GM21723 (cell line): ENCODE results near the gene PSPN.
"Not testable (repeated sequence)": the region's sequence is repeated elsewhere in the genome, so short reads cannot be mapped to it uniquely, and the experiment has no call there.

Experiments used
- ATAC-seq: cut with Tn5 transposase; IDR thresholded peaks from one replicate; pipeline ENCODE4 v1.9.1; 2021; ENCODE audit warnings: mild to moderate bottlenecking, moderate library complexity; ENCODE audit not compliant: unreplicated experiment

PSPN gene

DNA sequence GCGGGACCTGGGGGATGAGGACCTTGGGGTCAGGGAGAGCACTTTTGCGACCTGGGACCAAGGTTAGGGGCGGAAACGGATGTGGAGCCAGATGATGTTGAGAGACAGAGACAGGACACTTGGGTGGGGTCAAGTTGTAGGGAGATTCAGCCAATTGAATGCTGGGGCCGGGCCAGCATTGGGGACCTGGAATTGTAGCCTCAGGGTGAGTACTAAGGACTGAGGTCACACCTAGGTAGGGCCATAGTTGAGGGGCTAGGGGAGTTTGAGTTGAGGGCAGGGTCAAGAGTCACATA lies 2.0 kb downstream of the PSPN start:
- no peak for ATAC-seq

DNA sequence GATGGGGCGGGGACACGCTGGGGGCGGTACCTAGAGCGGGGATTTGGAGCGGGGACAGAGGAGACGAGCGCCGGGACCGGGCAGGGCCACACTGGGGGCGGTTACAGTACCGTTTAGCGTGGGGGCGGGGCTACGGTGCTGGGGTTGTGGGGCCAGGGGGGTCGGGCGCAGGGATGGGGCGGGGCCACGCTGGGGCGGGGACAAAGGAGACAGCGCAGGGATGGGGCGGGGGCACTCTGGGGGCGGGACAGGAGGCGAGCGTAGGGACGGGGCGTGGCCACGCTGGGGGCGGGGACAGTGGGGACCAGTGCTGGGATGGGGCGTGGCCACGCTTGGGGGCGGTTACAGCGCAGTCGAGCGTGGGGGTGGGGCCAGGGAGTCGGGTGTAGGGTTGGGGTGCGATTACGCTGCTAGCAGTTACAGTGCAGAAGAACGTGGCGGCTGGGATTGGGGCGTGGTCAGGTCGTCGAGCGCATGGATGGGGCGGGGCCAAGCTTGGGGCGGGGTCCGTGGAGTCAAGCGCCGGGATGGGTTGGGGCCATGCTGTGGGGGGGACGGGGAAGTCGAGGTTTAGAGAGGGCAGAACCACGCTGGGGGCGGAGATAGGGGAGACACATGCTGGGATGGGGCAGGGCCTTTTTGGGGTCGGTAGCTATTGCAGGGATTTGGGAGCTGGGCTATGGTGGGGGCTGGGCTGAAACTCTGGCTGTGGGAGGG lies 2.5 kb downstream of the PSPN start:
- ATAC-seq, result peak; percentile 48

DNA sequence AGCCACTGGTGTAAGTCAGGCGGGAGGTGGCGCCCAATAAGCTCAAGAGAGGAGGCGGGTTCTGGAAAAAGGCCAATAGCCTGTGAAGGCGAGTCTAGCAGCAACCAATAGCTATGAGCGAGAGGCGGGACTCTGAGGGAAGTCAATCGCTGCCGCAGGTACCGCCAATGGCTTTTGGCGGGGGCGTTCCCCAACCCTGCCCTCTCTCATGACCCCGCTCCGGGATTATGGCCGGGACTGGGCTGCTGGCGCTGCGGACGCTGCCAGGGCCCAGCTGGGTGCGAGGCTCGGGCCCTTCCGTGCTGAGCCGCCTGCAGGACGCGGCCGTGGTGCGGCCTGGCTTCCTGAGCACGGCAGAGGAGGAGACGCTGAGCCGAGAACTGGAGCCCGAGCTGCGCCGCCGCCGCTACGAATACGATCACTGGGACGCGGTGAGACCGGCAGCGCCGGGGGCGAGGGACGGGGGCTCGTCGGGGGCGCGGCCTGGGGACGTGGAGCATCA lies 3.1 kb downstream of the PSPN start, which contains the start of gene ALKBH7:
Gene ALKBH7 (plus strand): TSS at position 201 of the 502 bp plus-strand sequence. CDS start 27 bp downstream, at position 228.
- peak; percentile 79 for ATAC-seq

DNA sequence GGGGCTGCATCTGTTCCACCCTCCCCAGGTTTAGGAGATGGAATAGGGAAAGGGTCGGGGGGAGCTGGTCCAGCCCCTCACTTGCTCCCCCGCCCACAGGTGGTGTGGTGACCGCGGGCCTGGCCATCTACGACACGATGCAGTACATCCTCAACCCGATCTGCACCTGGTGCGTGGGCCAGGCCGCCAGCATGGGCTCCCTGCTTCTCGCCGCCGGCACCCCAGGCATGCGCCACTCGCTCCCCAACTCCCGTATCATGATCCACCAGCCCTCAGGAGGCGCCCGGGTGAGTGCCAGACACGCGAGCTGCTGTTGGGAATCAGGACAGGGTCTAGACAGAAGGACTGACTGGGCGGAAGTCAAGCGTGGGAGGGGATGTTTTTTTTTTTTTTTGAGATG lies 11.4 kb downstream of the PSPN start:
- ATAC-seq, result no peak

DNA sequence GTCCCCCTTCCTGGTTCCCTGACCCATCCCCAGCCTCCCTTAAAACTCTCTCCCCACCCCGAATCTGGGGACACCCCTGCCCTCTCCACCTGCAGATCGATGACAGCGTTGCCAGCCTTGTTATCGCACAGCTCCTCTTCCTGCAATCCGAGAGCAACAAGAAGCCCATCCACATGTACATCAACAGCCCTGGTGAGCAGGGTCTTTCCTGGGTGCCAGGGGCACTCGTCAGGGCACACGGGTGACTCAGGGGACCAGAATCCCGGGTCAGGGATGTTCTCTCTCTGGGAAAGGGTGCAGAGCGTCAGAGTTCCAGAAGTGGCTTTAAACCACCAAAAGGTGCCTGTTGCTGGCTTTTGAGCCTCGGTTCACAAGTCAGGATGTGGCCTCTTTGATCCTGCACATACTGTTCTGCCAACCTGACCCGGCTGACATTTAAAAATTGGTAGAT lies 13.4 kb downstream of the PSPN start:
- no peak for ATAC-seq

DNA sequence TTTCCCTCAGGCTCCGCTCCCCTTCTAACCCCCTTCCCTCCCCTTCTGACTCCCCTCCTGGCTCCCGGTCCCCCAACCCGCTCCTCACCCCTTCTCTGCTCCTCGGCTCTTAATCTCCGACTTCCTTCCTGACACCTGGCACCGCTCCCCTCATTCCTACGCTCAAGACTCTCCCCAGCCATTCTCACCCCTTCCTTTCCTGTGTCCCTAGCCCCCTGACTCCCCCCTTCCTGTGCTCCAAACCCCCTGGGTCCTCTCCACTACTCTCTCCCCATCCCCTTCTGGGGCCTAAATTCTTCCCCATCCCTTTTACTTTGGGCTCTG lies 13.7 kb downstream of the PSPN start:
- no peak for ATAC-seq

DNA sequence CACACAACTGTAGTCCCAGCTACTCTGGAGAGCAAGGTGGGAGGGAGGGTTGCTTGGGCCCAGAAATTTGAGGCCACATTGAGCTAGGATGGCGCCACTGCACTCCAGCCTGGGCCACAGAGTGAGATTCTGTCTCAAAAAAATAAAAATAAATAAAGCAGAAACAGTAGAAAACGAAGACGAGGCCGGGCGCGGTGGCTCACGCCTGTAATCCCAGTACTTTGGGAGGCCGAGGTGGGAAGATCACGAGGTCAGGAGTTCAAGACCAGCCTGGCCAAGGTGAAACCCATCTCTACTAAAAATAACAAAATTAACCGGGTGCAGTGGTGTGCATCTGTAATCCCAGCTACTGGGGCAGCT lies 14.9 kb downstream of the PSPN start:
- not testable (repeated sequence) for ATAC-seq

DNA sequence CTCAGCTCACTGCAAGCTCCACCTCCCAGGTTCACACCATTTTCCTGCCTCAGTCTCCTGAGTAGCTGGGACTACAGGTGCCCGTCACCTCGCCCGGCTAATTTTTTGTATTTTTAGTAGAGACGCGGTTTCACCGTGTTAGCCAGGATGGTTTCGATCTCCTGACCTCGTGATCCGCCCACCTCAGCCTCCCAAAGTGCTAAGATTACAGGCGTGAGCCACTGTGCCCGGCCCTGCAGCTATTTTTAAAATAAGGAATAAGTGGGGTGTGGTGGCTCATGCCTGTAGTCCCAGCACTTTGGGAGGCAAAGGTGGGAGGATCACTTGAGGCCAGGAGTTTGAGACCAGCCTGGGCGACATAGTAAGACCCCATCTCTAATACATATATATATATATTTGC lies 15.3 kb downstream of the PSPN start:
- ATAC-seq, result not testable (repeated sequence)

DNA sequence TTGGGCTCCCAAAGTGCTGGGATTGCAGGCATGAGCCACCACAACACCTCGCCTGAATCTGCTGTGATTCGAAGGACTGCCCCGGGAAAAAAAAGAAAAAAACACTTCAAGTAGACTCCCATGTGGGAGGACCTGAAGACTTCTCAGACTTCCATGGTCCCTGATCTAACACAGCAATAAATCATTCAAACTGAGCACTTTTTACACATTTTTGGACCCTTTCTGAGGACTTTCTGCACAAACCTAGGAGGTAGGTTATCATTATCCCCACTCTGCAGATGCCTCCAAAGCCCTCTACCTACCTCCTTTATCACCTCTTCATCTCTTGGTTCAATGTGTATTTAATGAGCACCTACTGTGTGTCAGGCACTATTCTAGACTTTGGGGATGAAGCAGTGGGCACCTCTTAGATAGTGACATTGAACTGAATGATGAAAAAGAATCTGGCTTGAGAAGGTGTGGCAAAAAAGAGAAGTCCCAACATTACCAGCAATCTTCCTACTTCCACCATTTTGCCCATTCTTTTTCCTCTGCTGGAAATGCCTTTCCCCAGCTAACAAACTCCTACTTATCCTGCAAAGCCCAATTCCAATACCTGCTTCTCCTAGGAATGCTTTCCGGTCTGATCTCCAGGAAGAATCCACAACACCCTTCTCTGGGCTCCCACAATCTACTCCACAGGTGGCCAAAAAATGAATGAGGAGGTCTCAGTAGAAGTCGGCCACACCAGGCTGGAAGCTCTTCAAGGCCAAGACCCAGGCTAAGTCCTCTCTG lies 16.0 kb downstream of the PSPN start:
- no peak for ATAC-seq

DNA sequence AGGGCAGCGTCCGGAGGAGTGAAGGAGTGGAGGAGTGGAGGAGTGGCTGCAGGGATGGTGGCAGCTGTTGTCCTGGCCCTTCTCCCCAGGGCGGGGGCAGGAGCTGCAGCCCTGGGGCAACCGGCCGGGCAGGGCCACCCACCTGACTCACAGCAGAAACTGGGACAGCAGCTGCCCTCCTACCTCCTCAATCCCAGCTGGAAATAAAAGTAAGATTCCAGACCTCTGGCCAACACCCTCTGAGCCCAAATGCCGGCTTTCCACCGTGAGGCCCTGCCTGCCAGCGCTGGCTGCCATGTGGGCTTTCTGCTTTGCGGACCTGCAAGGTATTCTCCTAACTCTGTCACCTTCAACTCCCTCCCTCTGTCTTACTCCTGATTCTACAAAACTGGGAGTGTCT lies 17.7 kb downstream of the PSPN start:
- ATAC-seq, result no peak

DNA sequence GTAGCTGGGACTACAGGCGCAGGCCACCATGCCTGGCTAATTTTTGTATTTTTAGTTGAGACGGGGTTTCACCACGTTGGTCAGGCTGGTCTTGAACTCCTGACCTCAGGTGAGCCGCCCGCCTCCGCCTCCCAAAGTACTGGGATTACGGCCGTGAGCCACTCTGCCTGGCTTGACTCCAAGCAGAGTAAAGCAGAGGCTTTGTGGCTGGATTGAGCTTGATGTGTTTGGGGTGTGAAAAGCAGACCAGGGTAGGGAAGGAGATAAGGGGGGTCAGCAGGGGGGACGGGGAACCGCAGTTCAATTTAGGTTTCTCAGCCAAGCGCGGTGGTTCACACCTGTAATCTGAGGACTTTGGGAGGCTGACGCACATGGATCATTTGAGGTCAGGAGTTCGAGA lies 18.6 kb downstream of the PSPN start:
- no peak for ATAC-seq

DNA sequence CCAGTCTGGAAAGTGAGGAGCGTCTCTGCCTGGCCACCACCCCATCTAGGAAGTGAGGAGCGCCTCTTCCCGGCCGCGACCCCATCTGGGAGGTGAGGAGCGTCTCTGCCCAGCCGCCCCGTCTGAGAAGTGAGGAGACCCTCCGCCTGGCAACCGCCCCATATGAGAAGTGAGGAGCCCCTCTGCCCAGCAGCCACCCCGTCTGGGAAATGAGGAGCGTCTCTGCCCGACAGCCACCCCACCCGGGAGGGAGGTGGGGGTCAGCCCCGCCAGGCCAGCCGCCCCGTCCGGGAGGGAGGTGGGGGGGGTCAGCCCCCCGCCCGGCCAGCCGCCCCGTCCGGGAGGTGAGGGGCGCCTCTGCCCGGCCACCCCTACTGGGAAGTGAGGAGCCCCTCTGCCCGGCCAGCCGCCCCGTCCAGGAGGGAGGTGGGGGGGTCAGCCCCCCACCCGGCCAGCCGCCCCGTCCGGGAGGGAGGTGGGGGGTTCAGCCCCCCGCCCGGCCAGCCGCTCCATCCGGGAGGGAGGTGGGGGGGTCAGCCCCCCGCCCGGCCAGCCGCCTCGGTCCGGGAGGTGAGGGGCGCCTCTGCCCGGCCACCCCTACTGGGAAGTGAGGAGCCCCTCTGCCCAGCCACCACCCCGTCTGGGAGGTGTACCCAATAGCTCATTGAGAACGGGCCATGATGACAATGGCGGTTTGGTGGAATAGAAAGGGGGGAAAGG lies 20.3 kb downstream of the PSPN start:
- not testable (repeated sequence) for ATAC-seq

DNA sequence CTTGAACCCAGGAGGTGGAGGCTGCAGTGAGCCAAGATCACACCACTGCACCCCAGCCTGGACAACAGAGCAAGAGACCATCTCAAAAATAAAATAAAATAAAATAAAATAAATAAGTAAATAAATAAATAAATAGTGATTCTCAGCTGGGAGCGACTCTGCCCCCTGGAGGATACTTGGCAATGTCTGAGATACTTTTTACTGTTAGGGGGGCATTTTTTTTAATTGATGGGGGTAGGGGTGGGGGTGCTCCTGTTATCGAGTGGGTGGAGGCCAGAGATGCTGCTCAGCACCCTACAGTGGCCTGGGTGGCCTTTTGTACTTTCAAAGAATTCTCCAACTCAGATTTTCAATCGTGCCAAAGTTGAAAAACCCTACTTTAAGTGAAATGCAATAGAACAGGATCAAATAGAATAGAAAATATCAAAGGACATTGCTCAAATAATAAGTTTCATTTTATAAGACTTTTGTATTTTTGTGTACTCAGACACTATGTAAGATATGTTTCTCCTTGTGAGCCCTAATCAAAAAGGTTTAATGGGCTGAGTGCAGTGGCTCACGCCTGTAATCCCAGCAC lies 21.5 kb downstream of the PSPN start:
- ATAC-seq, result no peak

DNA sequence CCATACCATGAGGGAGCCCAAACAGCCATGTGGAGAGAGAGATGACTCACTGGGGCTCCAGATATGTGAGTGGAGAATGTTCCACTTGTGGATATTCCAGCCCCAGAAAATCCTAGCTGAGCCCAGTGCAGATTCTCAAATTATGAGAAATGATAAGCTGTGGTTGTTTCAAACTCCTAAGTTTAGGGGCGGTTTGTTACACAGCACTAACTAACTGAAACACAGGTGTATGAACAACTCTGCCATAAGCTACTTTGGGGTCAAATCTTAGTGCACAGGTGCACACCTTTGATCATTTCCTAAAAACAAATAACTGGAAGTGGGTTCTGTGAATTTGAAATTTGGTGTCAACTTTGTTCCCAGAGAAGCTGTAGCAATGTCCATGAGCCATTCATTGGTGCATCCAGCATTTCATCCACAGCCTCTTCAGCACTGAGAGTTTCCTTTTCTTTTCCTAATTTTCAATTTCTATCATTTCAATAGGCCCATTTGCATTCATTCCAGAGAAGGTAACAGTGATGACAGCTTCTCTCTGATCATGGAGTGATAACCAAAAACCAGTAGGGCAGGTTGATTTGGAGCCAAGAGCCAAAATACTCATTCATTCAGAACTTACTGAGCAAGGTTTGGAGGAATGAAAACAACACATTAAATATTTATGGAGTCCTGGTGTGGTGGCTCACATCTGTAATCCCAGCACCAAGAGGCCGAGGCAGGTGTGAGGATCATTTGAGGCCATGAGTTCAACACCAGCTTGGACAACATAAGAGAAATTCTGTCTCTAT lies 23.2 kb downstream of the PSPN start:
- no peak for ATAC-seq

DNA sequence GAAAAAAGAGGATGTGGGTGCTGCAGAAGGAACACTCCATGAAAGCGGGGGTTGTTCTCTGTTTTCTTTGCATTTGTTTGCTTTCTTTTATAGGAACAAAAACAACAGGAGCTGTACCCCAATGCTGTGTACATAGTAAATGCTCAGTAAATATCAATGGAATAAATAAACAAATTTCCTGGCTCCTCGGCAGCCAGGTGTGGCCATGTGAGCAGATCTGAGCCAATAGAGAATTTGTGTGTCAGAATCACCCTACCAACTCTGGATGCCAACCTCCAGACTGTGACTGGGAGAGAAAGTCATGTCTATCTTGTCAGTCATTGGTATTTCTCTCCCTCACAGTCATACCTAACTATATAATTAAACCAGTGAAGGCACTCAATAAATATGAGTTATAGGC lies 25.0 kb downstream of the PSPN start:
- no peak for ATAC-seq

DNA sequence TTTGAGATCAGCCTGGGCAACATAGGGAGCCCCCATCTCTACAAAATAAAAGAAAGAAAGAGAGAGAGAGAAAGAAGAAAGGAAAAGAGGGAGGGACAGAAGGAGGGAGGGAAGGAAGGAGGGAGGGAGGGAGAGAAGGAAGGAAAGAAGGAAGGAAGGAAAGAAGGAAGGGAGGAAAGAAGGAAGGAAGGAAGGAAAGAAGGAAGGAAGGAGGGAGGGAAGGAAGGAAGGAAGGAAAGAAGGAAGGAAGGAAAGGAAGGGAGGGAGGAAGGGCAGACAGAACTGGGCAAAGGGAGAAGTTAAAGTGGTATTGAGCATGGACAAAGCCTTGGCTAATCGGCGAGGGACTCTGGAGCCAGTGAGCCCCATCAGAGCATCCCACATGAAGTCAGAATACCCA lies 26.5 kb downstream of the PSPN start:
- ATAC-seq, result not testable (repeated sequence)

DNA sequence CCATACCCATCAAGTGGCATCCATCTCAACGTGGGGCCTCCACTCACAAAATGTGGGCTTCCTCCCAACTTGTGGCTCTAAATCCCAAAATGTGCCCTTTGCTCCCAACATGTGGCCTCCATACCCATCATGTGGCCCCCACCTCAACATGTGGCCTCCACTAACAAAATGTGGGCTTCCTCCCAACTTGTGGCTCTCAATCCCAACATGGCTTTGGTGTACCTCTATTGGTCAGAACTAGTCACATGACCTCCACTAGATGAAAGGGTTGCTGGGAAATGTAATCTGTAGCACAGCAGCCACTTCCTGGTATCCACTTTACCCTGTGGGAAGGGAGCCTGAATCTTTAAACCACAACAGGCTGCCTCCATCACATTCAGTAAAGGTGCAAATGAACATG lies 32.3 kb downstream of the PSPN start:
- no peak for ATAC-seq

DNA sequence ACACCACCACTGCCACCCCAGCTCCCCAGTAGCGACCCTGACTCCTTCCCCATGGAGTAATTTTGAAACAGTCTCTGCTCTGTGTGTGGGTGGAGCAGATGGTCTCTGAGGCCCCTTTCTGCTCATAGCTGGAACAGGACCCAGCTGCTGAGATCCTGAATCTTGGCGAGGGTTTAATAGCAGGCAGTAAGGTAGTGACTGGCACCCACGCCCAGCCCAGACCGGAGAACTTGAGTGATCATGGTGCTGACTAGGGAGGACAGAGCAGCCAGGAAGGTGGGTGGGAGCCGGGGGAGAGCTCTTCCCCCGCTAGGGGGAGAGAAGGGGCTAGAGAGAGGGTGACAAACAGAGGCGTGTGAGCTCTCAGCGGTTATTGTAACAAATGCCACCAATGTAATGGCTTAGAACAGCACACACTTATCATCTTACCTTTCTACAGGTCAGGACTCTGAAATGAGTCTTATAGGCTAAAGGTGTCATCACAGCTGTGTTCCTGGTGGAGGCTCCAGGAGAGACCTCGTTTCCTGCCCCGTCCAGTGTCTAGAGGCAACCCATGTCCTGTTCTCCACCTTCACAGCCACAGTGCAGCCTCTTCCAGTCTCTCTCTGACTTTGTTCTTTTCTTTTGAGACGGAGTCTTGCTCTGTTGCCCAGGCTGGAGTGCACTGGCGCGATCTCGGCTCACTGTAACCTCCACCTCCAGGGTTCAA lies 35.1 kb downstream of the PSPN start:
- ATAC-seq, result no peak

DNA sequence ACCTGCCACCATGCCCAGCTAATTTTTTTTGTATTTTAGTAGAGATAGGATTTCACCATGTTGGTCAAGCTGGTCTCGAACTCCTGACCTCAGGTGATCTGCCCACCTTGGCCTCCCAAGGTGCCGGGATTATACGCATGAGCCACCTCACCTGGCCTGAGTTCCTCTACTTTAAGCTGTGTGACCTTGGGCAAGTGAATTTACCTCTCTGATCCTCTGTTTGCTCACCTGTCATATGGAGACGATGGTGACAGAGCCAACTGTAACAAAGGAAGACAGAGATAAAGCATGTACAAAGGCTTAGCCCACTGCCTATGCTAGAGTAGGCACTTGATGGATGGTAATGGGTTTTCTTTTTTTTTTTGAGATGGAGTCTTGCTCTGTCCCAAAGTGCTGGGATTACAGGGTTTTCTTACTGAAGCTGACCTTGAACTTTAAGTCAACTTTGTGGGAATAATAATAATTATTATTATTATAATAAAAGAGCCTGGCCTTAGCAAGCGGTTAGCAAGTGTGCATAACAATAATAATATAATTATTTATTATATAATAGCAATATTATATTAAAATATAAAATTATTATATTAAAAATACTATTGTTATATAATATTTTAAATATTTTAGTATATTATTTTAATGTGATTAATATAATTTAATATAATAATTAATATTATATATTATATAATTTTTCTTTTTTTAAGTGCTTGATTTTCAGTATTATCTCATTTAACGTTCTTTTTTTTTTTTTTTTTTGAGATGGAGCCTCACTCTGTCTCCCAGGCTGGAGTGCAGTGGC lies 41.0 kb downstream of the PSPN start:
- no peak for ATAC-seq
